ENCODE data around the gene COL25A1.

COL25A1 gene

DNA sequence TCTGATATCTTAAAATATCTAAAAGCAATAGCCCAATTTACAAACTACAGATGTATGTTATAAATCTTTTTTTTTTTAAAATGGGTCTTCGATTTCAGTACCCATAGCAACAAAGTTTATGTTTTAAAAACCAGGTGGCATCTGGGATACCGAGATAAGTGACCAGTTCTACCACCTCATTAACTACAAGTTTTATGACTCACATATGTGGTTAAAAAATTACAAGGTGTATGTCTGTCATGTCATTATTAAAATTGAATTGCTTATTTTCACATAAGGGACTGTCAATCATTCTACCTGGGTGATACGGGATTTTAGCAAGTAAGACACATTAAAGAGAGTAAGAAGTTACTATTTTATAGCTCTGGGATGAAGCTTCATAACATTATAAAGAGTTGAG, 347.6 kb downstream of the COL25A1 start:
- no peak overlapping the region for H3K9ac ChIP-seq
- H3K27ac ChIP-seq = no peak overlapping the region
- H3K9me3 ChIP-seq (ENCODE audit: control insufficient read depth, low read length) = no peaks in the 10 kb centered on the region
- H3K27me3 ChIP-seq (ENCODE audit: control insufficient read depth, insufficient read depth, low read length) = no peaks in the 10 kb centered on the region
- H3K4me1 ChIP-seq = no peaks in the 10 kb centered on the region
- H3K79me2 ChIP-seq = no peaks in the 10 kb centered on the region
- H2AFZ ChIP-seq = no peak overlapping the region
- H3K4me3 ChIP-seq (ENCODE audit: low read depth, low read length) = no peak overlapping the region
- TF ChIP-seq, protein P1, sequence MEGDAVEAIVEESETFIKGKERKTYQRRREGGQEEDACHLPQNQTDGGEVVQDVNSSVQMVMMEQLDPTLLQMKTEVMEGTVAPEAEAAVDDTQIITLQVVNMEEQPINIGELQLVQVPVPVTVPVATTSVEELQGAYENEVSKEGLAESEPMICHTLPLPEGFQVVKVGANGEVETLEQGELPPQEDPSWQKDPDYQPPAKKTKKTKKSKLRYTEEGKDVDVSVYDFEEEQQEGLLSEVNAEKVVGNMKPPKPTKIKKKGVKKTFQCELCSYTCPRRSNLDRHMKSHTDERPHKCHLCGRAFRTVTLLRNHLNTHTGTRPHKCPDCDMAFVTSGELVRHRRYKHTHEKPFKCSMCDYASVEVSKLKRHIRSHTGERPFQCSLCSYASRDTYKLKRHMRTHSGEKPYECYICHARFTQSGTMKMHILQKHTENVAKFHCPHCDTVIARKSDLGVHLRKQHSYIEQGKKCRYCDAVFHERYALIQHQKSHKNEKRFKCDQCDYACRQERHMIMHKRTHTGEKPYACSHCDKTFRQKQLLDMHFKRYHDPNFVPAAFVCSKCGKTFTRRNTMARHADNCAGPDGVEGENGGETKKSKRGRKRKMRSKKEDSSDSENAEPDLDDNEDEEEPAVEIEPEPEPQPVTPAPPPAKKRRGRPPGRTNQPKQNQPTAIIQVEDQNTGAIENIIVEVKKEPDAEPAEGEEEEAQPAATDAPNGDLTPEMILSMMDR (IDR thresholded peaks at IDR 0.05) = no peak
- H3K4me2 ChIP-seq (ENCODE audit: low read length) = no peak overlapping the region
- H3K36me3 ChIP-seq (ENCODE audit: control insufficient read depth, insufficient read depth, low read length) = no peaks in the 10 kb centered on the region

DNA sequence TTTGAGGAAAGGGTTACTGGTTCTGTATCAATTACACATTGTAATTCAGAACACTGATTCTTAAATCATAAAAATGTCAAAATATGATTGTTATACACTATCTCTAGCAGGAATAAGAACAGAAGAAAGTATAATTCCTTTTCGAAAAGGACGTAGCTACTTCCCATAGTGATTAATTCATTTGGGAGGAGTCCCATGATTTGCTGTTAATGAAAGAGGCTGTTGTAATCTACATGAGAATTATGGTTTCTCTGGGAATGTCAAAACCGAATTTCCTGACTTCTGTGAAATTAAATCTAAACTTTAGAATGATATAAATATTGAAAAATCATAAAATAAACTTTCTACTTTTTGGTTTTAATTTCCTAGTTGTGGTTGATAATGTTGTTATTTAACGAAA, 348.5 kb downstream of the COL25A1 start:
- Histone ChIP-seq H3K79me2 (no peaks in the 10 kb centered on the region), H3K9ac (no peak overlapping the region), H3K4me2 (ENCODE audit: low read length) (no peak overlapping the region), H3K9me3 (ENCODE audit: control insufficient read depth, low read length) (no peaks in the 10 kb centered on the region), H3K4me1 (no peaks in the 10 kb centered on the region), H3K36me3 (ENCODE audit: control insufficient read depth, insufficient read depth, low read length) (no peaks in the 10 kb centered on the region), H3K27me3 (ENCODE audit: control insufficient read depth, insufficient read depth, low read length) (no peaks in the 10 kb centered on the region), H3K4me3 (ENCODE audit: low read depth, low read length) (no peak overlapping the region), H3K27ac (no peak overlapping the region), H2AFZ (no peak overlapping the region)
- TF ChIP-seq, protein P1 (IDR thresholded peaks at IDR 0.05) = no peak

DNA sequence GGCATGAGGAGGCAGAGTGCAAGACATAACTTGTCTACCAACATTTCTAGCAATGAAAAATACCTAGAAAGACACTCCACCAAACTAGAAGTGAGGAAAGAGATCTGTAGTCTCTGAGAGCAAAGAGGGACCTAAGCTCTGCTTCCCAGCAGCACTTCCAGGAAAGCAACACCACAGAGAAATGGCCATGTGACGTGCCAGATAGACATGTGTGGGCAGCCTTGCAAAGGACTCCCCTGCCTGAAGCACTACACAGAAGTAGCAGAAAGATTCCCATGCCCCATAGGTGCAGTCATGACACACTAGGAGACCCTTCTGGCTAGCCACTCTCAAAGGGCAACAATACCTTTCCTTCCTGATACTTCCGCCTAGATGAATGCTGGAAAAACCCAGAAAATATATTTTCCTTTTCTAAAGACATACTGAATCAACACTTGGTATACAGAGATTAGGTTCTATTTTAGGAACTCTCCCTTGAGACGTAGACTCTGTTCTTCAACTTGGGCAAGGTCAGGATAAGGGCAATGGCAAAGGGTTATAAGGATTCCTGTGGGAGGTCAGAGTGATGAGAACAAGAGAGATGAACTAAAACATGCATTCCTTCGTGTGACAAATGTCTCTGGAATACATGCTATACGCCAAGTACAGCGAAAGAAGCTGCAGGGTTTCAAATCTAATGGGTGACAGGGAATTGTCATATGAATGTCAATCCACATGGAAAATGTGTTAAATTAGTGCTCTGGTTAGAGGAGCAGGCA, 352.1 kb downstream of the COL25A1 start:
- TF ChIP-seq, protein P1 (IDR thresholded peaks at IDR 0.05) = no peak
- Histone ChIP-seq H3K79me2 (no peaks in the 10 kb centered on the region), H3K9ac (no peak overlapping the region), H2AFZ (no peak overlapping the region), H3K36me3 (ENCODE audit: control insufficient read depth, insufficient read depth, low read length) (no peaks in the 10 kb centered on the region), H3K27ac (no peak overlapping the region), H3K4me2 (ENCODE audit: low read length) (no peak overlapping the region), H3K9me3 (ENCODE audit: control insufficient read depth, low read length) (no peaks in the 10 kb centered on the region), H3K27me3 (ENCODE audit: control insufficient read depth, insufficient read depth, low read length) (no peaks in the 10 kb centered on the region), H3K4me1 (no peaks in the 10 kb centered on the region), H3K4me3 (ENCODE audit: low read depth, low read length) (no peak overlapping the region)

DNA sequence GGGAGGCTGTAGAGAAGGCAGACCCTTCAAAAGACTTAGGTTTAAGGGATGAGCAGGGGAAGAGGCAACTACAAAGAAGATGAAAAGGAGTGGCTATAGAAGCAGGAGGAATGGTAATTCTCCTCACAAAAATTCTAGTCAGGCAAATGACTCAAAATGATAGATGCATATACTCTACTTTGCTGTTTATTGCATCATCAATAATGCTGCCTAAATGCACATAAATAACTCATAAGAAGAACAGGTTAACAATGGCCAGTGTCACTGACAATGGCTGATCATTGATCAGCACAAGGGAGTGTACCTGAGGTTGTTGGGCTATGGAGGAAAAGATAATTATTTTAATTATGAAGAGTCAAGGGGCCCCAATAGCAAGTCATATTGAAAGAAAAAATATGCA, 354.9 kb downstream of the COL25A1 start:
- TF ChIP-seq, protein P1 (IDR thresholded peaks at IDR 0.05) = no peak
- no peak overlapping the region for H3K27ac ChIP-seq
- H3K36me3 ChIP-seq (ENCODE audit: control insufficient read depth, insufficient read depth, low read length) = no peaks in the 10 kb centered on the region
- no peak overlapping the region for H3K4me3 ChIP-seq (ENCODE audit: low read depth, low read length)
- no peaks in the 10 kb centered on the region for H3K9me3 ChIP-seq (ENCODE audit: control insufficient read depth, low read length)
- no peak overlapping the region for H3K4me2 ChIP-seq (ENCODE audit: low read length)
- no peak overlapping the region for H3K9ac ChIP-seq
- no peaks in the 10 kb centered on the region for H3K4me1 ChIP-seq
- no peaks in the 10 kb centered on the region for H3K79me2 ChIP-seq
- peaks cover 2% of the 10 kb centered on the region for H3K27me3 ChIP-seq (ENCODE audit: control insufficient read depth, insufficient read depth, low read length)
- no peak overlapping the region for H2AFZ ChIP-seq

DNA sequence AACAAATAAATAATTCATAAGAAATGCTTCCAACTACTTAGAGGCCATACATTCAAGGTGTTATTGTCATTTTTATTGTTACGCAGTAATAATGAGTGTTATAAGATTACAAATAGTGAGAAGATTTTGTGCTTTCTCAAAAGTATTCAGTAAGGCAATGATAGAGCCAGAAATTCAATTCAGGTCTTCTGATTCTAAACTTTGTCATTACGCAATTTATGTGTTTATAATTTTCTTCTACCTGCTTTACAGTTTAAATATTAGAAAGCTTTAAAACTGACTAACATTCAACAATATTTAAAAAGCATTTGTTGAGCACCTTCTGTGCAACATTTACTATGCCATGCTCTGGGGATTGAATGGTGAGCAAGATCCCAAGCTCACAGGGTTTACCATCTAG, 356.2 kb downstream of the COL25A1 start:
- TF ChIP-seq, protein P1 (IDR thresholded peaks at IDR 0.05) = no peak
- Histone ChIP-seq H3K9me3 (ENCODE audit: control insufficient read depth, low read length) (no peaks in the 10 kb centered on the region), H3K36me3 (ENCODE audit: control insufficient read depth, insufficient read depth, low read length) (no peaks in the 10 kb centered on the region), H3K9ac (no peak overlapping the region), H3K79me2 (no peaks in the 10 kb centered on the region), H3K4me1 (no peaks in the 10 kb centered on the region), H2AFZ (no peak overlapping the region), H3K27ac (no peak overlapping the region), H3K27me3 (ENCODE audit: control insufficient read depth, insufficient read depth, low read length) (peaks cover 2% of the 10 kb centered on the region), H3K4me3 (ENCODE audit: low read depth, low read length) (no peak overlapping the region), H3K4me2 (ENCODE audit: low read length) (no peak overlapping the region)

All from parathyroid adenoma (tissue), 2 donors.